ENCODE measurements around the gene EBF4.

- no peak for TF ChIP-seq NFRKB (IDR thresholded peaks at IDR 0.05)
- no peak for TF ChIP-seq HDGF (IDR thresholded peaks at IDR 0.05; ENCODE audit: borderline replicate concordance)
- no peak for TF ChIP-seq ELF4 (IDR thresholded peaks at IDR 0.05)
- no peak for TF ChIP-seq FOXA1 (IDR thresholded peaks at IDR 0.05)
- TF ChIP-seq ARNT (IDR thresholded peaks at IDR 0.05) = no peak
- no peak for TF ChIP-seq SP1 (IDR thresholded peaks at IDR 0.05)
- TF ChIP-seq FOXM1 (IDR thresholded peaks at IDR 0.05; ENCODE audit: borderline replicate concordance) = no peak
- no peak for TF ChIP-seq LEF1 (IDR thresholded peaks at IDR 0.05; ENCODE audit: borderline replicate concordance)
- no peak for TF ChIP-seq BHLHE40 (IDR thresholded peaks at IDR 0.05; ENCODE audit: borderline replicate concordance)
- no peak for TF ChIP-seq TARDBP (IDR thresholded peaks at IDR 0.05)
- no peak for TF ChIP-seq SUZ12 (IDR thresholded peaks at IDR 0.05)
- no peak for TF ChIP-seq PKNOX1 (IDR thresholded peaks at IDR 0.05)
- TF ChIP-seq L3MBTL2 (conservative IDR thresholded peaks at IDR 0.05) = no peak
- TF ChIP-seq FOXK2 (IDR thresholded peaks at IDR 0.05) = no peak
Observed at GRCh38 chr20:2747676-2748235, 55.2 kb downstream of the EBF4 start.

Data from HEK293T (cell line).